SU-DHL-6 (cell line): ENCODE measurements around the gene APOC4.
A peak's percentile ranks its signal among the peaks of the same experiment; 100 is the strongest.

ENCODE experiments used
- H2AFZ ChIP-seq: fragments of 200-600 bp; sonication (generic); 2 replicates; pipeline ENCODE4 v1.6.1; 2014; ENCODE audit warnings: low read depth, mild to moderate bottlenecking, moderate library complexity, mixed read lengths, antibody characterized with exemption, low read length; ENCODE audit not compliant: severe bottlenecking
- H3F3A ChIP-seq: fragments of 200-600 bp; shearing (Covaris generic); 2 replicates; pipeline ENCODE4 v1.6.0; 2016; ENCODE audit warnings: antibody characterized with exemption, mild to moderate bottlenecking; ENCODE audit not compliant: insufficient read depth
- H3K27ac ChIP-seq: fragments of 200-600 bp; sonication (generic); 2 replicates; pipeline ENCODE4 v1.5.1; 2016; ENCODE audit warnings: low read depth, mild to moderate bottlenecking, low read length, moderate library complexity, mixed read lengths
- H3K27me3 ChIP-seq: fragments of 200-600 bp; sonication (generic), shearing (Covaris generic); 2 replicates; pipeline ENCODE4 v1.6.0; 2014; ENCODE audit warnings: mild to moderate bottlenecking, low read length
- H3K36me3 ChIP-seq: fragments of 200-600 bp; sonication (generic); 2 replicates; pipeline ENCODE4 v1.6.1; 2014; ENCODE audit warnings: mild to moderate bottlenecking, low read length, mixed read lengths
- H3K4me2 ChIP-seq: fragments of 300-600, 200-600 bp; shearing (Covaris generic), sonication (generic); 2 replicates; pipeline ENCODE4 v1.6.0; 2014; ENCODE audit warnings: low read length, low read depth, mild to moderate bottlenecking; ENCODE audit not compliant: poor library complexity, severe bottlenecking
- H3K4me3 ChIP-seq: fragments of 200-600 bp; sonication (generic); 2 replicates; pipeline ENCODE4 v1.5.1; 2014; ENCODE audit warnings: antibody characterized with exemption, low read length, mild to moderate bottlenecking, mixed read lengths; ENCODE audit not compliant: insufficient read depth, poor library complexity, severe bottlenecking
- H3K79me2 ChIP-seq: fragments of 200-600 bp; sonication (generic); 2 replicates; pipeline ENCODE4 v1.6.1; 2014; ENCODE audit warnings: mild to moderate bottlenecking, low read length, moderate library complexity; ENCODE audit not compliant: insufficient read depth
- H3K9ac ChIP-seq: fragments of 200-600 bp; sonication (generic); 2 replicates; pipeline ENCODE4 v1.7.0; 2014; ENCODE audit warnings: mild to moderate bottlenecking, low read length
- H3K9me2 ChIP-seq: fragments of 200-600 bp; sonication (generic); replicated peaks from 2 replicates; pipeline ENCODE4 v1.6.1; 2014; ENCODE audit warnings: low read length; ENCODE audit not compliant: insufficient read depth
- H3K9me3 ChIP-seq: fragments of 200-600 bp; sonication (generic); 2 replicates; pipeline ENCODE4 v1.6.1; 2014; ENCODE audit warnings: low read length, mixed read lengths; ENCODE audit not compliant: insufficient read depth
- H4K20me1 ChIP-seq: fragments of 200-600 bp; sonication (generic); 2 replicates; pipeline ENCODE4 v1.6.1; 2014; ENCODE audit warnings: low read depth, mild to moderate bottlenecking, antibody characterized with exemption, low read length, moderate library complexity, mixed read lengths
- CTCF ChIP-seq: fragments of 200-600 bp; sonication (generic); IDR thresholded peaks from one replicate; pipeline ENCODE4 v1.5.1; 2017; ENCODE audit warnings: antibody characterized with exemption, mild to moderate bottlenecking, low read length, moderate library complexity; ENCODE audit not compliant: insufficient read depth, poor library complexity, severe bottlenecking
- EZH2phosphoT487 ChIP-seq: fragments of 200-600 bp; sonication (generic), shearing (Covaris generic); conservative IDR thresholded peaks from 2 replicates; pipeline ENCODE4 v1.6.1; 2018; ENCODE audit warnings: mild to moderate bottlenecking, antibody characterized with exemption, low read length, moderate library complexity, mixed read lengths

APOC4 gene

GRCh38 chr19:44954649-44955504, 12.8 kb downstream of the APOC4 start, which contains the start of gene CLPTM1:
CLPTM1 (plus strand) TSS chr19:44955380; CDS start chr19:44955396, 16 bp downstream.
- TF ChIP-seq CTCF = no peak
- TF ChIP-seq EZH2phosphoT487 = no peak
- Histone ChIP-seq H3K9ac (peak within 1 kb of the TSS; percentile 85), H3K4me3 (peak within 1 kb of the TSS; percentile 99), H3K9me2 (no peaks in the 10 kb centered on the region), H3K9me3 (no peaks in the 10 kb centered on the region), H3K79me2 (peaks cover 55% of the 10 kb centered on the region), H3K27me3 (no peaks in the 10 kb centered on the region), H3F3A (peaks cover 10% of the 10 kb centered on the region), H3K4me2 (peak within 1 kb of the TSS; percentile 77), H3K27ac (peak within 1 kb of the TSS; percentile 85), H4K20me1 (no peaks in the 10 kb centered on the region), H2AFZ (peak within 1 kb of the TSS; percentile 86), H3K36me3 (no peaks in the 10 kb centered on the region)

GRCh38 chr19:44955505-44956439, 13.7 kb downstream of the APOC4 start:
- Histone ChIP-seq H3K27me3 (no peaks in the 10 kb centered on the region), H3K4me2 (peak overlapping the region; percentile 74), H3K4me3 (peak overlapping the region; percentile 99), H2AFZ (no peak overlapping the region), H3K27ac (peak overlapping the region; percentile 29), H3K9ac (peak overlapping the region; percentile 85), H3K9me2 (no peaks in the 10 kb centered on the region), H3K36me3 (no peaks in the 10 kb centered on the region), H3K9me3 (no peaks in the 10 kb centered on the region), H3K79me2 (peaks cover 64% of the 10 kb centered on the region), H4K20me1 (no peaks in the 10 kb centered on the region), H3F3A (peaks cover 17% of the 10 kb centered on the region)
- TF ChIP-seq CTCF (no peak), EZH2phosphoT487 (no peak)

- Histone ChIP-seq H3K27me3 (no peaks in the 10 kb centered on the region), H3K4me2 (peak overlapping the region; percentile 74), H3K9me3 (no peaks in the 10 kb centered on the region), H4K20me1 (no peaks in the 10 kb centered on the region), H3K36me3 (peaks cover 7% of the 10 kb centered on the region), H3K4me3 (no peak overlapping the region), H2AFZ (no peak overlapping the region), H3K27ac (peak overlapping the region; percentile 57), H3F3A (peaks cover 13% of the 10 kb centered on the region), H3K9ac (peak overlapping the region; percentile 85), H3K79me2 (peaks cover 80% of the 10 kb centered on the region), H3K9me2 (no peaks in the 10 kb centered on the region)
- no peak for TF ChIP-seq EZH2phosphoT487
- no peak for TF ChIP-seq CTCF
Measured at GRCh38 chr19:44957526-44957925, 15.5 kb downstream of the APOC4 start.
